ENCODE data around the gene SERF1A.
"Not testable (repeated sequence)": the region's sequence is repeated elsewhere in the genome, so short reads cannot be mapped to it uniquely, and the experiment has no call there.

DNA sequence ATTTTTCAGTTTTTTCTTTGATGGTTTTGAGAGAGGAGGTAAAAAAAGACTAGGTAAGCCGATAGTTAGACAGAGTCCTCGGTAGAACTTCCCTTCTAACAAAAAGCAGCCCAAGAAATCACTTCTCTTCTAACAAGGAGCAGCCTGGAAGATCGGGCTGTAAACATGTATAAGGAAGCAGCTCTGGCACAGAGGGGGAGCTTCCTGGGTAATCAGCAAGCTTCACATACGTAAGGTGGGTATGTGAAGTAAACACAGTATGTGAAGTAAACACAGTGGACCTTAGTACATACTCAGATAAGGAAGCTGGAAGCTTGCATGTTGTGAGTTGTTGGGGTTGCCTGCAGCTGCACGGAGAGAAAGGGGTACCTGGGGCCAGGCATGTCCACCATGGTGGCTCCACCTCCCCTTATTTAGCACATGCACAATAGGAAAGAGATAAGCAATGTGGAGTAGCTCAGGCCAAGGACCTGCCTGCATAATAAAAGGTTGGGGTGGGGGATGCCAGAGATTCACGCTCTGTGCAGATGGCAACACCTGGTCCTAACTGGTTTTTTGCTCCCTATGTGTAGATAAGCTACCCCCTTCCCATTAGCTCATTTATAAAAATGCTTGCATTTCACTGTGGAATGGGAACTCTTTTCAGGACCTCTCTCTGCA is 31.4 kb downstream of the SERF1A start:
- TF ChIP-seq, protein P1, sequence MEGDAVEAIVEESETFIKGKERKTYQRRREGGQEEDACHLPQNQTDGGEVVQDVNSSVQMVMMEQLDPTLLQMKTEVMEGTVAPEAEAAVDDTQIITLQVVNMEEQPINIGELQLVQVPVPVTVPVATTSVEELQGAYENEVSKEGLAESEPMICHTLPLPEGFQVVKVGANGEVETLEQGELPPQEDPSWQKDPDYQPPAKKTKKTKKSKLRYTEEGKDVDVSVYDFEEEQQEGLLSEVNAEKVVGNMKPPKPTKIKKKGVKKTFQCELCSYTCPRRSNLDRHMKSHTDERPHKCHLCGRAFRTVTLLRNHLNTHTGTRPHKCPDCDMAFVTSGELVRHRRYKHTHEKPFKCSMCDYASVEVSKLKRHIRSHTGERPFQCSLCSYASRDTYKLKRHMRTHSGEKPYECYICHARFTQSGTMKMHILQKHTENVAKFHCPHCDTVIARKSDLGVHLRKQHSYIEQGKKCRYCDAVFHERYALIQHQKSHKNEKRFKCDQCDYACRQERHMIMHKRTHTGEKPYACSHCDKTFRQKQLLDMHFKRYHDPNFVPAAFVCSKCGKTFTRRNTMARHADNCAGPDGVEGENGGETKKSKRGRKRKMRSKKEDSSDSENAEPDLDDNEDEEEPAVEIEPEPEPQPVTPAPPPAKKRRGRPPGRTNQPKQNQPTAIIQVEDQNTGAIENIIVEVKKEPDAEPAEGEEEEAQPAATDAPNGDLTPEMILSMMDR (IDR thresholded peaks at IDR 0.05): not testable (repeated sequence)
- TF ChIP-seq POLR2A (IDR thresholded peaks at IDR 0.05): not testable (repeated sequence)
